Endothelial cell of umbilical vein (primary cell): Measurements from ENCODE around the gene LRRC27. TPM values are rescaled to one million over a fixed set of nuclear protein-coding genes. Genes with fewer than 3 reads are reported as not detected.

Experiments
- BruUV-seq: library from RNA; stranded (reverse); fragments of 400-500 nt; replicated peaks from 2 replicates; lab custom pipeline; 2021; lab: Mats Ljungman, UMichigan
- CTCF ChIA-PET: fragments of 300-600, 350-600 bp; sonication (Branson Sonifier 250); formaldehyde crosslinking; loops from one replicate; lab custom pipeline; 2021; ENCODE audit warnings: antibody characterized with exemption, inconsistent platforms; lab: Charles Lee
- POLR2A ChIA-PET: fragments of 300-600, 350-600 bp; sonication (Branson Sonifier 250); formaldehyde crosslinking; loops from one replicate; lab custom pipeline; 2021; ENCODE audit warnings: antibody characterized with exemption, inconsistent platforms; lab: Charles Lee
- DNase-seq: peaks from one replicate; pipeline ENCODE4 v3.0.0-alpha.2; 2011; ENCODE audit warnings: low read depth, low spot score
- FAIRE-seq: peaks from 2 replicates; lab custom pipeline; 2011; peaks lifted over from hg19 to GRCh38; lab: Jason Lieb, UNC
- H2AFZ ChIP-seq: 2 replicates; pipeline ENCODE4 v1.6.0; 2012; ENCODE audit warnings: low read depth, low read length, control low read depth, inconsistent platforms
- H3K27ac ChIP-seq: 2 replicates; pipeline ENCODE4 v1.5.1; 2011; ENCODE audit warnings: low read depth, mild to moderate bottlenecking, control low read depth, low read length, moderate library complexity; ENCODE audit not compliant: insufficient read depth
- H3K27me3 ChIP-seq, 2 experiments: 2 replicates each; pipeline versions ENCODE4 v1.6.0 to v1.6.1; 2011; ENCODE audit warnings: low read length in 2 of 2, mixed read lengths in 1 of 2; ENCODE audit not compliant: control insufficient read depth in 2 of 2, insufficient read depth in 2 of 2
- H3K36me3 ChIP-seq, 2 experiments: 2 replicates in 1 of 2; 3 replicates in 1 of 2; pipeline ENCODE4 v1.5.1; 2011; ENCODE audit warnings: low read length in 2 of 2, mild to moderate bottlenecking in 1 of 2, moderate library complexity in 1 of 2; ENCODE audit not compliant: control insufficient read depth in 2 of 2, insufficient read depth in 2 of 2; ENCODE audit errors: extremely low read depth in 1 of 2
- H3K4me1 ChIP-seq: 3 replicates; pipeline ENCODE4 v1.5.1; 2011; ENCODE audit warnings: mild to moderate bottlenecking, low read length; ENCODE audit not compliant: control insufficient read depth, insufficient read depth; ENCODE audit errors: extremely low read depth
- H3K4me2 ChIP-seq: 2 replicates; pipeline ENCODE4 v1.6.1; 2011; ENCODE audit warnings: low read length, control low read depth, mixed read lengths; ENCODE audit not compliant: insufficient read depth
- H3K4me3 ChIP-seq, 3 experiments: fragments of 200-600 bp in 1 of 3; sonication (generic), shearing (Covaris generic) in 1 of 3; replicated peaks in 1 of 3; 2 replicates each; pipeline ENCODE4 v1.5.1; 2011 to 2016; ENCODE audit warnings: control low read depth in 3 of 3, low read length in 3 of 3, mild to moderate bottlenecking in 2 of 3, inconsistent platforms in 1 of 3, low read depth in 1 of 3, moderate library complexity in 1 of 3; ENCODE audit not compliant: insufficient read depth in 1 of 3
- H3K79me2 ChIP-seq: 2 replicates; pipeline ENCODE4 v1.6.0; 2012; ENCODE audit warnings: low read length, inconsistent platforms; ENCODE audit not compliant: control insufficient read depth, insufficient read depth
- H3K9ac ChIP-seq: replicated peaks from 2 replicates; pipeline ENCODE3; 2011; ENCODE audit warnings: low read length, control low read depth; ENCODE audit not compliant: insufficient read depth; ENCODE audit errors: extremely low read depth
- H3K9me1 ChIP-seq: replicated peaks from 3 replicates; pipeline ENCODE4 v1.6.0; 2011; ENCODE audit warnings: mild to moderate bottlenecking, low read length; ENCODE audit not compliant: control insufficient read depth, insufficient read depth; ENCODE audit errors: extremely low read depth
- H3K9me3 ChIP-seq: replicated peaks from 2 replicates; pipeline ENCODE4 v1.5.1; 2012; ENCODE audit warnings: low read length, inconsistent platforms; ENCODE audit not compliant: control insufficient read depth, insufficient read depth
- H4K20me1 ChIP-seq: replicated peaks from 2 replicates; pipeline ENCODE3; 2011; ENCODE audit warnings: mild to moderate bottlenecking, low read length; ENCODE audit not compliant: control insufficient read depth, insufficient read depth; ENCODE audit errors: extremely low read depth
- CTCF ChIP-seq, 2 donors: IDR thresholded peaks; 1 replicate in 1 of 2; 2 replicates in 1 of 2; pipeline ENCODE4 v1.5.1; 2011; ENCODE audit warnings: low read length in 2 of 2, mild to moderate bottlenecking in 2 of 2, moderate library complexity in 2 of 2, control low read depth in 1 of 2, inconsistent platforms in 1 of 2, low read depth in 1 of 2; ENCODE audit not compliant: insufficient read depth in 1 of 2; ENCODE audit errors: extremely low read depth in 1 of 2
- EZH2 ChIP-seq: IDR thresholded peaks from 2 replicates; pipeline ENCODE4 v1.6.1; 2012; ENCODE audit warnings: borderline replicate concordance, low read depth, mild to moderate bottlenecking, moderate library complexity, low read length, inconsistent platforms; ENCODE audit not compliant: severe bottlenecking
- FOS ChIP-seq: IDR thresholded peaks from 2 replicates; pipeline ENCODE4 v1.6.1; 2011; ENCODE audit warnings: mild to moderate bottlenecking, low read length, moderate library complexity, borderline replicate concordance; ENCODE audit not compliant: insufficient read depth
- GATA2 ChIP-seq: IDR thresholded peaks from 2 replicates; pipeline ENCODE4 v1.7.0; 2011; ENCODE audit warnings: low read depth, mild to moderate bottlenecking, moderate library complexity, mixed read lengths, low read length; ENCODE audit not compliant: insufficient read length, insufficient read depth
- JUN ChIP-seq: IDR thresholded peaks from 2 replicates; pipeline ENCODE4 v1.6.1; 2011; ENCODE audit warnings: borderline replicate concordance, low read depth; ENCODE audit not compliant: insufficient read length, insufficient read depth
- MAX ChIP-seq: IDR thresholded peaks from 2 replicates; pipeline ENCODE4 v1.6.1; 2011; ENCODE audit not compliant: insufficient read depth, insufficient read length
- MYC ChIP-seq: IDR thresholded peaks from one replicate; pipeline ENCODE4 v1.6.1; 2011; ENCODE audit warnings: mild to moderate bottlenecking, low read depth, low read length
- POLR2A ChIP-seq: IDR thresholded peaks from 2 replicates; pipeline ENCODE4 v1.6.1; 2012; ENCODE audit warnings: low read depth, mild to moderate bottlenecking, control low read depth, low read length
- POLR2AphosphoS5 ChIP-seq: IDR thresholded peaks from 2 replicates; pipeline ENCODE4 v1.6.1; 2012; ENCODE audit warnings: low read depth, mild to moderate bottlenecking, control low read depth, low read length, moderate library complexity; ENCODE audit not compliant: insufficient read depth
- dilution Hi-C: fragments of 300-500 bp; cut with MboI; formaldehyde crosslinking; loops from one replicate; pipeline ENCODE4 v1.15.0; 2019; ENCODE audit warnings: low sequenced_read_pairs; ENCODE audit not compliant: extremely low pct_ligation_motif_present
- intact Hi-C: fragments of 100-400 bp; cut with micrococcal nuclease; formaldehyde crosslinking; loops from one replicate; pipeline ENCODE4 v1.10.0; 2022
- polyA plus RNA-seq, 4 experiments: library from polyadenylated mRNA; depleted of rRNA in 3 of 4; stranded (reverse) in 3 of 4; unstranded in 1 of 4; fragments of >200 nt; gene quantifications; 2 replicates each; pipeline versions ENCODE4 v1.2.1 to v1.2.3, GENCODE V29; 2011 to 2012; ENCODE audit warnings: missing spikeins in 1 of 4
- total RNA-seq: library from RNA; stranded (reverse); gene quantifications from 2 replicates; pipeline ENCODE4 v1.2.3, GENCODE V29; 2021

Gene LRRC27
- total and polyA plus RNA-seq, 2 donors (not counting 3 experiments of a cell fraction or from before 2014, with no cell fraction given), result 8.3 to 13.6 TPM

- H4K20me1 ChIP-seq, result no peaks in the 10 kb centered on the region
- no peak overlapping the region for H3K9ac ChIP-seq
- H3K4me1 ChIP-seq, result no peaks in the 10 kb centered on the region
- no TSS peak for BruUV-seq
- no peak overlapping the region for H3K4me3 ChIP-seq
- no peaks in the 10 kb centered on the region for H3K9me1 ChIP-seq
- H3K36me3 ChIP-seq, result peaks cover 0 to 3% of the 10 kb centered on the region in 2 experiments
- POLR2A ChIA-PET, result no interaction called here
- H2AFZ ChIP-seq, result no peak overlapping the region
- no peaks in the 10 kb centered on the region for H3K27me3 ChIP-seq
- no peaks in the 10 kb centered on the region for H3K79me2 ChIP-seq
- H3K9me3 ChIP-seq, result no peaks in the 10 kb centered on the region
- FAIRE-seq, result no peak
- no peak for DNase-seq
- CTCF ChIA-PET, result interaction anchor here (1.1 to 1.8 kb wide), 8 partner anchors 9 to 134 kb away, joined by 3 to 11 read pairs (median 4); partner anchors contain the start of gene STK32C
- H3K4me2 ChIP-seq, result no peak overlapping the region
- no peak overlapping the region for H3K27ac ChIP-seq
- intact Hi-C loops (no loop called here), dilution Hi-C loops (no loop called here)
- TF ChIP-seq EZH2, result no peak
- no peak for TF ChIP-seq GATA2
- no peak for TF ChIP-seq MYC
- TF ChIP-seq FOS, result no peak
- no peak for TF ChIP-seq MAX
- TF ChIP-seq JUN, result no peak
- TF ChIP-seq POLR2AphosphoS5, result no peak
- TF ChIP-seq POLR2A, result no peak
- TF ChIP-seq CTCF (IDR thresholded peaks at IDR 0.05; ENCODE audit: extremely low read depth in 1 of 2, insufficient read depth in 1 of 2, low read depth in 1 of 2, low read length in 2 of 2), result no peak
Observed at GRCh38 chr10:132353456-132354355, 21.7 kb downstream of the LRRC27 start.
